ENCODE data around the gene IRF1. TPM values are rescaled to one million over a fixed set of nuclear protein-coding genes. Genes with fewer than 3 reads are reported as not detected.
A peak's percentile ranks its signal among the peaks of the same experiment; 100 is the strongest.

Gene IRF1
- total and polyA plus RNA-seq, 5 experiments from 2014 or later, result 108 to 218 (median 127) TPM

- no peak for ATAC-seq
- DNase-seq, result no peak
- H3K36me3 Mint-ChIP-seq, result no peaks in the 10 kb centered on the region
- POLR2A ChIA-PET, result interaction anchor here (4.6 to 23.2 kb wide), 5 partner anchors 14 to 59 kb away, joined by 38 to 648 read pairs (median 274); partner anchors contain the start of gene IRF1
- H3K27ac Mint-ChIP-seq, result peak overlapping the region; percentile 89 to 97 (median 94)
- peak overlapping the region in 4 of 10 donors; percentile 11 to 52 (median 39) for H3K4me3 Mint-ChIP-seq
- no peaks in the 10 kb centered on the region for H3K27me3 Mint-ChIP-seq
- H3K4me1 Mint-ChIP-seq, result peaks cover 42 to 97% (median 92%) of the 10 kb centered on the region in 4 donors
- no peaks in the 10 kb centered on the region for H3K9me3 Mint-ChIP-seq
Measured at GRCh38 chr5:132470596-132470995, 20.0 kb downstream of the IRF1 start.

- Mint-ChIP-seq H3K27me3 (no peaks in the 10 kb centered on the region), H3K4me3 (peak overlapping the region in 5 of 10 donors; percentile 7 to 64 (median 34)), H3K9me3 (no peaks in the 10 kb centered on the region), H3K27ac (peak overlapping the region; percentile 74 to 97 (median 93)), H3K36me3 (no peaks in the 10 kb centered on the region), H3K4me1 (peaks cover 44 to 99% (median 93%) of the 10 kb centered on the region in 4 donors)
- POLR2A ChIA-PET, result interaction anchor here (4.6 to 23.2 kb wide), 4 partner anchors 13 to 42 kb away, joined by 38 to 648 read pairs (median 316); partner anchors contain the start of gene IRF1
- no peak for ATAC-seq
- no peak for DNase-seq
Measured at GRCh38 chr5:132470010-132470392, 20.6 kb downstream of the IRF1 start.

- no peaks in the 10 kb centered on the region for H3K36me3 Mint-ChIP-seq
- POLR2A ChIA-PET, result interaction anchor here (1.1 to 23.2 kb wide), 5 partner anchors 13 to 59 kb away, joined by 3 to 648 read pairs (median 274); partner anchors contain the start of gene IRF1
Measured at GRCh38 chr5:132469380-132470009, 21.1 kb downstream of the IRF1 start.

GRCh38 chr5:132468656-132469379, 21.8 kb downstream of the IRF1 start:
- peak overlapping the region; percentile 19 to 97 (median 85) for H3K27ac Mint-ChIP-seq
- H3K4me1 Mint-ChIP-seq, result peaks cover 42 to 99% (median 93%) of the 10 kb centered on the region in 4 donors
- H3K4me3 Mint-ChIP-seq, result peak overlapping the region in 3 of 10 donors; percentile 5 to 40 (median 20)
- POLR2A ChIA-PET, result interaction anchor here (1.1 to 23.2 kb wide), 6 partner anchors 12 to 58 kb away, joined by 3 to 648 read pairs (median 172); partner anchors contain the start of gene IRF1
- no peaks in the 10 kb centered on the region for H3K27me3 Mint-ChIP-seq
- ATAC-seq (no peak), DNase-seq (no peak)
- H3K36me3 Mint-ChIP-seq, result no peaks in the 10 kb centered on the region
- no peaks in the 10 kb centered on the region for H3K9me3 Mint-ChIP-seq

More at GRCh38 chr5:132469380-132470009, 21.1 kb downstream of the IRF1 start:
- ATAC-seq, result no peak
- Mint-ChIP-seq H3K4me1 (peaks cover 43 to 99% (median 93%) of the 10 kb centered on the region in 4 donors), H3K27ac (peak overlapping the region; percentile 49 to 97 (median 92)), H3K4me3 (peak overlapping the region in 4 of 10 donors; percentile 7 to 64 (median 50)), H3K9me3 (no peaks in the 10 kb centered on the region), H3K27me3 (no peaks in the 10 kb centered on the region)
- DNase-seq, result no peak

- H3K4me1 Mint-ChIP-seq, result peaks cover 47 to 100% (median 95%) of the 10 kb centered on the region in 4 donors
- POLR2A ChIA-PET, result interaction anchor here (0.8 to 23.2 kb wide), 10 partner anchors 7 to 70 kb away, joined by 3 to 648 read pairs (median 50); partner anchors contain the start of gene IRF1
- no peaks in the 10 kb centered on the region for H3K9me3 Mint-ChIP-seq
- H3K4me3 Mint-ChIP-seq, result peak overlapping the region in 9 of 10 donors; percentile 13 to 83 (median 76)
- ATAC-seq (no peak), DNase-seq (no peak)
- H3K27ac Mint-ChIP-seq, result peak overlapping the region; percentile 90 to 97 (median 95)
- no peaks in the 10 kb centered on the region for H3K27me3 Mint-ChIP-seq
- no peaks in the 10 kb centered on the region for H3K36me3 Mint-ChIP-seq
Measured at GRCh38 chr5:132467287-132467984, 23.1 kb downstream of the IRF1 start.

GRCh38 chr5:132466433-132467286, 23.9 kb downstream of the IRF1 start:
- H3K4me3 Mint-ChIP-seq, result peak overlapping the region; percentile 70 to 83 (median 76)
- ATAC-seq, result peak; percentile 78 to 79
- DNase-seq, result peak in 8 of 10 donors; percentile 40 to 79 (median 73)
- H3K27ac Mint-ChIP-seq, result peak overlapping the region; percentile 90 to 97 (median 95)
- no peaks in the 10 kb centered on the region for H3K27me3 Mint-ChIP-seq
- no peaks in the 10 kb centered on the region for H3K9me3 Mint-ChIP-seq
- peaks cover 0 to 2% (median 0%) of the 10 kb centered on the region in 3 donors for H3K36me3 Mint-ChIP-seq
- H3K4me1 Mint-ChIP-seq, result peaks cover 48 to 100% (median 96%) of the 10 kb centered on the region in 4 donors
- POLR2A ChIA-PET, result interaction anchor here (0.7 to 23.2 kb wide), 14 partner anchors 8 to 1187 kb away, joined by 3 to 648 read pairs (median 22); partner anchors contain the start of gene IRF1

GRCh38 chr5:132465059-132465707, 25.4 kb downstream of the IRF1 start:
- Mint-ChIP-seq H3K9me3 (no peaks in the 10 kb centered on the region), H3K4me3 (peak overlapping the region; percentile 70 to 83 (median 76)), H3K4me1 (peaks cover 52 to 100% (median 94%) of the 10 kb centered on the region in 4 donors), H3K27me3 (no peaks in the 10 kb centered on the region), H3K27ac (peak overlapping the region; percentile 90 to 97 (median 95)), H3K36me3 (peaks cover 0 to 3% (median 0%) of the 10 kb centered on the region in 3 donors)
- ATAC-seq (peak in 1 of 2 donors; percentile 18), DNase-seq (no peak)
- POLR2A ChIA-PET, result interaction anchor here (0.9 to 23.2 kb wide), 13 partner anchors 9 to 79 kb away, joined by 3 to 648 read pairs (median 33); partner anchors contain the start of gene IRF1

GRCh38 chr5:132464156-132464939, 26.2 kb downstream of the IRF1 start:
- ATAC-seq, result peak; percentile 29 to 30
- H3K36me3 Mint-ChIP-seq, result peaks cover 0 to 3% (median 0%) of the 10 kb centered on the region in 3 donors
- H3K27ac Mint-ChIP-seq, result peak overlapping the region; percentile 90 to 97 (median 95)
- no peak for DNase-seq
- no peaks in the 10 kb centered on the region for H3K27me3 Mint-ChIP-seq
- H3K4me3 Mint-ChIP-seq, result peak overlapping the region; percentile 70 to 83 (median 76)
- no peaks in the 10 kb centered on the region for H3K9me3 Mint-ChIP-seq
- POLR2A ChIA-PET, result interaction anchor here (0.9 to 23.2 kb wide), 11 partner anchors 8 to 57 kb away, joined by 3 to 648 read pairs (median 48); partner anchors contain the start of gene IRF1
- H3K4me1 Mint-ChIP-seq, result peaks cover 53 to 100% (median 94%) of the 10 kb centered on the region in 4 donors

- Mint-ChIP-seq H3K27me3 (no peaks in the 10 kb centered on the region), H3K36me3 (peaks cover 0 to 3% (median 0%) of the 10 kb centered on the region in 3 donors), H3K9me3 (no peaks in the 10 kb centered on the region), H3K27ac (peak overlapping the region; percentile 90 to 97 (median 95)), H3K4me3 (peak overlapping the region; percentile 70 to 83 (median 76)), H3K4me1 (peaks cover 51 to 100% (median 94%) of the 10 kb centered on the region in 4 donors)
- peak in 1 of 2 donors; percentile 7 for ATAC-seq
- DNase-seq, result no peak
- POLR2A ChIA-PET, result interaction anchor here (1.1 to 23.2 kb wide), 10 partner anchors 7 to 52 kb away, joined by 5 to 648 read pairs (median 50); partner anchors contain the start of gene IRF1
Measured at GRCh38 chr5:132463811-132464155, 26.8 kb downstream of the IRF1 start.

Data from naive thymus-derived CD8-positive, alpha-beta T cell (primary cell).